C4-2B (cell line): ENCODE results near the gene CHRM2.

ENCODE experiments used
- ZFX ChIP-seq: fragments of 450-650 bp; IDR thresholded peaks from 2 replicates; pipeline ENCODE4 v1.6.1; 2017
- TF ChIP-seq, protein P1 (sequence below): fragments of 450-650 bp; conservative IDR thresholded peaks from 2 replicates; pipeline ENCODE4 v1.5.1; 2017; ENCODE audit warnings: mild to moderate bottlenecking

DNA sequence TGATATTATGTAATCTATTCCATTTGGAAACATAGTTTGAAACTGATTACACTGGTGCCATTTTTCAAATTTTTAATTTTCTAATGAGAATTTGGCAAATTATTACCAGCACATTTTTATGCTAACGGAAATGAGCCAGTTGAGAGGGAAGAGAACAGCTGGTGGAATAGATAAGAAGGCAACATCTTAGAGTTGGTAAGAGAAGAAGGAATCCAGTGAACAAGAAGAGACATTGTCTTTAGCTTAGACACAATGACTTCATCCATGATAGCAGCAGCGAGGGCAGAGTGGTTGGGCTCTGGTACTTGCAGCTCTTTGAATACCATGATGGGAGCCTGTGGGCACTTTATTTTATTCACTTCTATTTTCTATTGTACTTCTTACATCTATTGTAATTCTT lies 89.6 kb downstream of the CHRM2 start:
- TF ChIP-seq, protein P1, sequence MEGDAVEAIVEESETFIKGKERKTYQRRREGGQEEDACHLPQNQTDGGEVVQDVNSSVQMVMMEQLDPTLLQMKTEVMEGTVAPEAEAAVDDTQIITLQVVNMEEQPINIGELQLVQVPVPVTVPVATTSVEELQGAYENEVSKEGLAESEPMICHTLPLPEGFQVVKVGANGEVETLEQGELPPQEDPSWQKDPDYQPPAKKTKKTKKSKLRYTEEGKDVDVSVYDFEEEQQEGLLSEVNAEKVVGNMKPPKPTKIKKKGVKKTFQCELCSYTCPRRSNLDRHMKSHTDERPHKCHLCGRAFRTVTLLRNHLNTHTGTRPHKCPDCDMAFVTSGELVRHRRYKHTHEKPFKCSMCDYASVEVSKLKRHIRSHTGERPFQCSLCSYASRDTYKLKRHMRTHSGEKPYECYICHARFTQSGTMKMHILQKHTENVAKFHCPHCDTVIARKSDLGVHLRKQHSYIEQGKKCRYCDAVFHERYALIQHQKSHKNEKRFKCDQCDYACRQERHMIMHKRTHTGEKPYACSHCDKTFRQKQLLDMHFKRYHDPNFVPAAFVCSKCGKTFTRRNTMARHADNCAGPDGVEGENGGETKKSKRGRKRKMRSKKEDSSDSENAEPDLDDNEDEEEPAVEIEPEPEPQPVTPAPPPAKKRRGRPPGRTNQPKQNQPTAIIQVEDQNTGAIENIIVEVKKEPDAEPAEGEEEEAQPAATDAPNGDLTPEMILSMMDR: no peak
- no peak for TF ChIP-seq ZFX
